Measurements from ENCODE around the gene THRA.
A peak's percentile ranks its signal among the peaks of the same experiment; 100 is the strongest.

Gene THRA

GRCh38 chr17:40062329-40063186, at the start of gene THRA:
Gene THRA, plus strand, starts transcription at chr17:40062965. Its CDS starts 11,524 bp downstream, at chr17:40074489.
- Histone ChIP-seq H3K4me1 (ENCODE audit: control insufficient read depth, insufficient read depth, low read length) (peaks cover 59% of the 10 kb centered on the region), H3K9ac (ENCODE audit: low read length) (peak within 1 kb of the TSS; percentile 86), H3K4me3 (ENCODE audit: low read length) (peak within 1 kb of the TSS; percentile 94), H3K36me3 (ENCODE audit: control insufficient read depth, insufficient read depth, low read length) (no peaks in the 10 kb centered on the region), H3K27me3 (ENCODE audit: control insufficient read depth, insufficient read depth, low read length) (no peaks in the 10 kb centered on the region), H3K9me3 (ENCODE audit: control insufficient read depth, low read length) (no peaks in the 10 kb centered on the region)

- Histone ChIP-seq H3K4me3 (ENCODE audit: low read length) (no peak overlapping the region), H3K9me3 (ENCODE audit: control insufficient read depth, low read length) (no peaks in the 10 kb centered on the region), H3K27me3 (ENCODE audit: control insufficient read depth, insufficient read depth, low read length) (no peaks in the 10 kb centered on the region), H3K4me1 (ENCODE audit: control insufficient read depth, insufficient read depth, low read length) (peaks cover 43% of the 10 kb centered on the region), H3K9ac (ENCODE audit: low read length) (no peak overlapping the region), H3K36me3 (ENCODE audit: control insufficient read depth, insufficient read depth, low read length) (peaks cover 6% of the 10 kb centered on the region)
Measured at GRCh38 chr17:40014375-40014980, 48.3 kb upstream of the THRA start.

- H3K27me3 ChIP-seq (ENCODE audit: control insufficient read depth, insufficient read depth, low read length), result no peaks in the 10 kb centered on the region
- peaks cover 52% of the 10 kb centered on the region for H3K4me1 ChIP-seq (ENCODE audit: control insufficient read depth, insufficient read depth, low read length)
- H3K9me3 ChIP-seq (ENCODE audit: control insufficient read depth, low read length), result no peaks in the 10 kb centered on the region
- H3K9ac ChIP-seq (ENCODE audit: low read length), result peak within 1 kb of the TSS; percentile 28
- no peak within 1 kb of the TSS for H3K4me3 ChIP-seq (ENCODE audit: low read length)
- peaks cover 15% of the 10 kb centered on the region for H3K36me3 ChIP-seq (ENCODE audit: control insufficient read depth, insufficient read depth, low read length)
Measured at GRCh38 chr17:40015005-40015997, 47.5 kb upstream of the THRA start, which contains the start of gene CSF3. Gene CSF3, plus strand, starts transcription at chr17:40015440. Its CDS starts 35 bp downstream, at chr17:40015475.

- H3K9me3 ChIP-seq (ENCODE audit: control insufficient read depth, low read length), result no peaks in the 10 kb centered on the region
- peaks cover 58% of the 10 kb centered on the region for H3K4me1 ChIP-seq (ENCODE audit: control insufficient read depth, insufficient read depth, low read length)
- no peaks in the 10 kb centered on the region for H3K27me3 ChIP-seq (ENCODE audit: control insufficient read depth, insufficient read depth, low read length)
- H3K36me3 ChIP-seq (ENCODE audit: control insufficient read depth, insufficient read depth, low read length), result peaks cover 18% of the 10 kb centered on the region
- no peak overlapping the region for H3K9ac ChIP-seq (ENCODE audit: low read length)
- H3K4me3 ChIP-seq (ENCODE audit: low read length), result no peak overlapping the region
Measured at GRCh38 chr17:40015998-40016985, 46.5 kb upstream of the THRA start.

GRCh38 chr17:40017422-40018080, 45.2 kb upstream of the THRA start:
- H3K4me1 ChIP-seq (ENCODE audit: control insufficient read depth, insufficient read depth, low read length), result peaks cover 71% of the 10 kb centered on the region
- H3K27me3 ChIP-seq (ENCODE audit: control insufficient read depth, insufficient read depth, low read length), result no peaks in the 10 kb centered on the region
- H3K9me3 ChIP-seq (ENCODE audit: control insufficient read depth, low read length), result no peaks in the 10 kb centered on the region
- H3K9ac ChIP-seq (ENCODE audit: low read length), result no peak overlapping the region
- no peak overlapping the region for H3K4me3 ChIP-seq (ENCODE audit: low read length)
- peaks cover 19% of the 10 kb centered on the region for H3K36me3 ChIP-seq (ENCODE audit: control insufficient read depth, insufficient read depth, low read length)

GRCh38 chr17:40018211-40019121, 44.3 kb upstream of the THRA start:
- Histone ChIP-seq H3K4me3 (ENCODE audit: low read length) (no peak overlapping the region), H3K9ac (ENCODE audit: low read length) (peak overlapping the region; percentile 28), H3K9me3 (ENCODE audit: control insufficient read depth, low read length) (no peaks in the 10 kb centered on the region), H3K36me3 (ENCODE audit: control insufficient read depth, insufficient read depth, low read length) (peaks cover 19% of the 10 kb centered on the region), H3K4me1 (ENCODE audit: control insufficient read depth, insufficient read depth, low read length) (peaks cover 80% of the 10 kb centered on the region), H3K27me3 (ENCODE audit: control insufficient read depth, insufficient read depth, low read length) (no peaks in the 10 kb centered on the region)

- Histone ChIP-seq H3K9ac (ENCODE audit: low read length) (peak overlapping the region; percentile 28), H3K27me3 (ENCODE audit: control insufficient read depth, insufficient read depth, low read length) (no peaks in the 10 kb centered on the region), H3K4me3 (ENCODE audit: low read length) (no peak overlapping the region), H3K36me3 (ENCODE audit: control insufficient read depth, insufficient read depth, low read length) (peaks cover 19% of the 10 kb centered on the region), H3K4me1 (ENCODE audit: control insufficient read depth, insufficient read depth, low read length) (peaks cover 83% of the 10 kb centered on the region), H3K9me3 (ENCODE audit: control insufficient read depth, low read length) (no peaks in the 10 kb centered on the region)
Measured at GRCh38 chr17:40019140-40019991, 43.4 kb upstream of the THRA start.

GRCh38 chr17:40020146-40020545, 42.6 kb upstream of the THRA start:
- Histone ChIP-seq H3K4me3 (ENCODE audit: low read length) (no peak overlapping the region), H3K9ac (ENCODE audit: low read length) (peak overlapping the region; percentile 3), H3K4me1 (ENCODE audit: control insufficient read depth, insufficient read depth, low read length) (peaks cover 82% of the 10 kb centered on the region), H3K9me3 (ENCODE audit: control insufficient read depth, low read length) (no peaks in the 10 kb centered on the region), H3K27me3 (ENCODE audit: control insufficient read depth, insufficient read depth, low read length) (no peaks in the 10 kb centered on the region), H3K36me3 (ENCODE audit: control insufficient read depth, insufficient read depth, low read length) (peaks cover 19% of the 10 kb centered on the region)

GRCh38 chr17:40021451-40021971, 41.3 kb upstream of the THRA start:
- Histone ChIP-seq H3K9me3 (ENCODE audit: control insufficient read depth, low read length) (no peaks in the 10 kb centered on the region), H3K4me1 (ENCODE audit: control insufficient read depth, insufficient read depth, low read length) (peaks cover 85% of the 10 kb centered on the region), H3K4me3 (ENCODE audit: low read length) (peak overlapping the region; percentile 6), H3K27me3 (ENCODE audit: control insufficient read depth, insufficient read depth, low read length) (no peaks in the 10 kb centered on the region), H3K36me3 (ENCODE audit: control insufficient read depth, insufficient read depth, low read length) (peaks cover 19% of the 10 kb centered on the region), H3K9ac (ENCODE audit: low read length) (peak overlapping the region; percentile 28)
